OCI-LY3 (cell line): ENCODE results near the gene SCNN1A.

Experiments used
- H2AFZ ChIP-seq: fragments of 200-600, 300-600 bp; shearing (Covaris generic); 2 replicates; pipeline ENCODE4 v1.6.0; 2014; ENCODE audit warnings: antibody characterized with exemption, low read depth, low read length
- H3K27ac ChIP-seq: fragments of 200-600, 300-600 bp; sonication (generic); 2 replicates; pipeline ENCODE4 v1.5.1; 2014; ENCODE audit warnings: mild to moderate bottlenecking, low read length, moderate library complexity, mixed read lengths
- H3K27me3 ChIP-seq: fragments of 200-600, 300-600 bp; sonication (generic); 2 replicates; pipeline ENCODE4 v1.6.1; 2014; ENCODE audit warnings: low read depth, low read length, mixed read lengths
- H3K36me3 ChIP-seq: fragments of 200-600, 300-600 bp; sonication (generic); replicated peaks from 2 replicates; pipeline ENCODE3; 2014; ENCODE audit warnings: low read depth, low read length, mixed read lengths
- H3K4me1 ChIP-seq: fragments of 300-600, 200-600 bp; sonication (generic); 2 replicates; pipeline ENCODE4 v1.6.1; 2014; ENCODE audit warnings: low read length, mixed read lengths
- H3K4me2 ChIP-seq: fragments of 200-600, 300-600 bp; sonication (generic); 2 replicates; pipeline ENCODE4 v1.6.1; 2014; ENCODE audit warnings: low read length, mixed read lengths
- H3K4me3 ChIP-seq: fragments of 300-600, 200-600 bp; sonication (generic); 2 replicates; pipeline ENCODE4 v1.5.1; 2014; ENCODE audit warnings: antibody characterized with exemption, mild to moderate bottlenecking, low read length, moderate library complexity
- H3K79me2 ChIP-seq: fragments of 300-600, 200-600 bp; shearing (Covaris generic); 2 replicates; pipeline ENCODE4 v1.6.1; 2014; ENCODE audit warnings: mild to moderate bottlenecking, low read length, mixed read lengths
- H3K9ac ChIP-seq: fragments of 300-600, 200-600 bp; shearing (Covaris generic); 2 replicates; pipeline ENCODE4 v1.6.0; 2014; ENCODE audit warnings: mild to moderate bottlenecking, low read length, moderate library complexity
- H3K9me3 ChIP-seq: fragments of 200-600, 300-600 bp; shearing (Covaris generic); 2 replicates; pipeline ENCODE4 v1.6.1; 2014; ENCODE audit warnings: low read length, mixed read lengths; ENCODE audit not compliant: insufficient read depth
- H4K20me1 ChIP-seq: fragments of 200-600, 300-600 bp; sonication (generic); 2 replicates; pipeline ENCODE4 v1.6.1; 2016; ENCODE audit warnings: low read length, mixed read lengths; ENCODE audit not compliant: insufficient read depth
- CTCF ChIP-seq: fragments of 200-600, 300-600 bp; sonication (generic); IDR thresholded peaks from 2 replicates; pipeline ENCODE4 v1.5.1; 2014; ENCODE audit warnings: antibody characterized with exemption, low read length, low read depth
- EZH2phosphoT487 ChIP-seq: fragments of 200-600 bp; shearing (Covaris generic); IDR thresholded peaks from 2 replicates; pipeline ENCODE4 v1.6.1; 2018; ENCODE audit warnings: antibody characterized with exemption, mixed run types, low read depth

Gene SCNN1A

GRCh38 chr12:6303071-6303470 is 72.3 kb downstream of the SCNN1A start:
- Histone ChIP-seq H3K4me1 (peaks cover 15% of the 10 kb centered on the region), H3K9ac (no peak overlapping the region), H3K27ac (no peak overlapping the region), H3K4me2 (no peak overlapping the region), H3K36me3 (no peaks in the 10 kb centered on the region), H2AFZ (no peak overlapping the region), H4K20me1 (no peaks in the 10 kb centered on the region), H3K79me2 (no peaks in the 10 kb centered on the region), H3K4me3 (no peak overlapping the region), H3K27me3 (peaks cover 66% of the 10 kb centered on the region), H3K9me3 (no peaks in the 10 kb centered on the region)
- TF ChIP-seq CTCF (no peak), EZH2phosphoT487 (no peak)

- Histone ChIP-seq H3K27me3 (peaks cover 66% of the 10 kb centered on the region), H3K9me3 (no peaks in the 10 kb centered on the region), H3K4me2 (no peak overlapping the region), H3K9ac (no peak overlapping the region), H3K27ac (no peak overlapping the region), H3K79me2 (no peaks in the 10 kb centered on the region), H3K36me3 (no peaks in the 10 kb centered on the region), H3K4me3 (no peak overlapping the region), H3K4me1 (peaks cover 15% of the 10 kb centered on the region), H4K20me1 (no peaks in the 10 kb centered on the region), H2AFZ (no peak overlapping the region)
- TF ChIP-seq CTCF, result no peak
- TF ChIP-seq EZH2phosphoT487, result no peak
Observed at GRCh38 chr12:6302621-6303020, 72.7 kb downstream of the SCNN1A start.

GRCh38 chr12:6301721-6302120 is 73.6 kb downstream of the SCNN1A start:
- no peak overlapping the region for H3K4me2 ChIP-seq
- peaks cover 15% of the 10 kb centered on the region for H3K4me1 ChIP-seq
- H3K79me2 ChIP-seq, result no peaks in the 10 kb centered on the region
- TF ChIP-seq CTCF (no peak), EZH2phosphoT487 (no peak)
- H3K36me3 ChIP-seq, result no peaks in the 10 kb centered on the region
- no peak overlapping the region for H3K4me3 ChIP-seq
- no peak overlapping the region for H2AFZ ChIP-seq
- no peak overlapping the region for H3K9ac ChIP-seq
- no peaks in the 10 kb centered on the region for H3K9me3 ChIP-seq
- H3K27ac ChIP-seq, result no peak overlapping the region
- no peaks in the 10 kb centered on the region for H4K20me1 ChIP-seq
- peaks cover 63% of the 10 kb centered on the region for H3K27me3 ChIP-seq

- Histone ChIP-seq H3K79me2 (no peaks in the 10 kb centered on the region), H3K27ac (no peak overlapping the region), H3K27me3 (peaks cover 50% of the 10 kb centered on the region), H2AFZ (no peak overlapping the region), H3K4me1 (peaks cover 15% of the 10 kb centered on the region), H4K20me1 (no peaks in the 10 kb centered on the region), H3K4me2 (no peak overlapping the region), H3K4me3 (no peak overlapping the region), H3K9ac (no peak overlapping the region), H3K36me3 (no peaks in the 10 kb centered on the region), H3K9me3 (no peaks in the 10 kb centered on the region)
- no peak for TF ChIP-seq EZH2phosphoT487
- no peak for TF ChIP-seq CTCF
Observed at GRCh38 chr12:6297170-6297569, 78.2 kb downstream of the SCNN1A start.
